GM19239 (cell line): Measurements from ENCODE around the gene DOCK7.
"Not testable (repeated sequence)": the region's sequence is repeated elsewhere in the genome, so short reads cannot be mapped to it uniquely, and the experiment has no call there.

Source experiments
- DNase-seq: peaks from one replicate; pipeline ENCODE4 v3.0.0; 2011; ENCODE audit warnings: low spot score; ENCODE audit not compliant: insufficient read length
- FAIRE-seq: peaks from 2 replicates; lab custom pipeline; 2011; peaks lifted over from hg19 to GRCh38; lab: Jason Lieb, UNC

The DOCK7 gene

DNA sequence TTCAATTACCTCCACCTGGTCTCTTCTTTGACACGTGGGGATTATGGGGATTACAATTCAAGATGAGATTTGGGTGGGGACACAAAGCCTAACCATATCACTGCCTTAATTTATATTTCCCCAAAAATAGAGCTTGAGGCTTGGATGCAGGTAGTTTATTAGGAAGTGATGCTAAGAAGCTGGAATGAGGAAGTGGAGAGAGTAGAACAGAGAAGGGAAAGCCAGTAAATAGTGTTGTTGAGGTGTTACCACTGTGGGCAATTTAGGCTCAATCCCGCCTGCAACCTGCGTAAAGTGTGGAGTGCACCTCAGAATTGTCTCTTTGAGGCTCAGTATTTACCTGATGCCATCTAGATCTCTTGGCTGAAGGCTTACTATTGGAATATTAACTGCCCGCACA, 4.9 kb upstream of the DOCK7 start:
- FAIRE-seq, result no peak
- DNase-seq, result no peak

DNA sequence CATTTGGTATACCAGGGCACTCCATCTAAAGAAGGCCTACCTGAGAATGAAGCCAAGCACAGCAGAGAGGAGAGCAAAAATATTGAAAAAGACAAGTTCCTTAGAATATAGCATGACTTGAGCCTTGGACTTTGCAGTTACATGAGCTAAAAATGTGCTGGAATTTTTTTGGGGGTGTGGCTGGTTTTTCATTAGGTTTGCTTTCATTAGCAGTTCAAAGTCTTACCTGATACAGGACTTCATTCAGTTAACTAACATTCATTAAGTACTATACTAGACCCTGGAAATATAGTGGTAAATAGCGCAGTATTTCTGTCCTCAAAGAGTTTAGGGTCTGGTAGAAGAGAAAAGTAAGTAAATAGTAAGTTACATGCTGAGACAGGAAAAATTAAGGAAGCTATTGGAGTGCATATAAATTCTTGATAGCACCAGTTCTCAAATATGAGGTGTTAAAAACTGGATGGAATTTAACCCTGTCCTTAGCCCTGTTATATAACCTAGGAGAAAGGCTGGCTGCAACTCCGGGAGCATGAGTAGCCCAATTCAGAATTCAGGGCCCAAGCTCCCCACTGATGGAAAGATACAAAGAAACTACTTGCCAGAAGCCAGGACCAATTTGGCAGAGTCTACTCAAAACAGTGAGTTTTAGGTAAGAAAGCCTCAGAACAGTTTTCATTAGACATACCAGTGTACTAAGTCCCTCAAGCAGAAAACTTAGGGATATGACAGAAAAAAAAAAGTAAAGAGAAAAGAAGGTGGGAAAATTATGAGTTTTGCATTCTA, 3.1 kb upstream of the DOCK7 start:
- FAIRE-seq (no peak), DNase-seq (no peak)

DNA sequence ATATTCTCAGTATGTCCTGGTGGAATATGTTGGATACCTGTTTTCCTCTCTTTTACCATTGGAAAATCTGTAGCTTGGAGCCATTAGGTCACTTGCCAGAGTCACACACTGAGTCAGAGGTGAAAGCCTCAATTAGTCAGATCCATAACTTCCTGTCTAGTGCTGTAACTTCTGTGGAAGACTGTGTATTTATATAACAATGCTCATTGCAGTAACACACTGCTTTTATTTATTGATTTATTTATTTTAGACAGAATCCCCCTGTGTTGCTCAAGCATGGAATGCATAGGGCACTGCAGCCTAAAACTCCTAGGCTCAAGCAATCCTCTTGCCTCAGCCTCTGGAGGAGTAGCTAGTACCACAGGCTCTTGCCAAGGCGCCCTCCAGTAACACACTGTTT, 1.3 kb upstream of the DOCK7 start:
- FAIRE-seq (no peak), DNase-seq (no peak)

DNA sequence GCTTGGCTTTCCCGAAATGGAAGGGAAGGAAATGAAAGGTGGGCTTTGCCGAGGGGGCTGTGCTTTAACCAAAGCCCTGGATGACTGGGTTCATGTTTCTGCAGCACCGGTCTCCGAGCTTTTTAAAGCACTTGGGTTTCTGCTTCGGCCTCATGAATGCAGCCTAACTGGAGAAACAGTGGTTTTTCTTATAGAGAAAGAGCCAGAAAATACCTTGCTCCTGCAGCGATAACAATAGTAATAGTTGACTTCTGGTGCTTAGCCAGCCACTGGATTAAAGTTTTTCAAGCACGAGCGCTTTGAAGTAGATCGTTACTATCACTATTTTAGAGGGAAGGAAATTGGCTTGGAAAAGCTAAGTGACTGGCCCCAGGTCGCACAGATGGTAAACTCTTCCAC, 500 bp upstream of the DOCK7 start:
- DNase-seq, result no peak
- FAIRE-seq, result peak; percentile 4

DNA sequence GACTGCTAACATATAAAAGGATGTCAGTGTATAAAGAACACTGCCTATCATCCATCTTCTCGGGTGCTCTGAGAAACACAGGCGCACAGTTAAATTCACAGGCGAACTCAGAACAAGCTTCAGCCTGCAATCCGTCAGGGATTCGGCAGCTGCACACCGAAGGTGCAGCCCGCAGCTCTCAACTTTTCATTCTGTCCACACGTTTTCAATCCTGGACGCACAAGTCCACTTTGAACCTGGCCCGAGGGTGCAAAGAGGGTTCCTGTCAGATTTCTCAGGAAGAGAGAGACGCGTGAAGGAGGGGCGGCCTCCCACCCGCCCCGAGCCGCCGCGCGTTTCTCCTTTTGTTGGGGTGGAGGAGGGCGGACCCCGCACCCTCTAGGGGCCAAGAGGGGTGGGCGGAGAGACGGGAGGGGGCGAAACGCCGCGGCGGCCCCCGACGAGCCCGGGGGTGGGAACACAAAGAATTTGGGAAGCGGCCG, 724 bp downstream of the DOCK7 start:
- DNase-seq, result peak; percentile 25
- FAIRE-seq, result no peak

DNA sequence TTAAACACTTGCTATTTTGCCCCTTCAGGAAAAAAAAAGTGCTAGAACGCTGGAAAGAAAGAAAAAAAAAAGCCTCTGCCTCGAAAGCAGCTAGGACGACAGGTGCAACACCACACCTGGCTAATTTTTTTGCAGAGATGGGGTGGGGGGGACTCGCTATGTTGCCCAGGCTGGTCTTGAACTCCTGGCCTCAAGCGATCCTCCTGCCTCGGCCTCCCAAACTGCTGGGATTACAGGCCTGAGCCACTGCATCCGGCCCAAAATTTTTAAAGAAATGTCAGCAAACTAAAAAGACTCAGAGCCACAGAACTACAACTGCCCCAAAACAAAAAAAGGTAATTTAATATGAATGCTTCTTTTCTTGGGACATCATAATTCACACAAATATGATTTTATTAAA, 1.4 kb downstream of the DOCK7 start:
- no peak for FAIRE-seq
- DNase-seq, result no peak

DNA sequence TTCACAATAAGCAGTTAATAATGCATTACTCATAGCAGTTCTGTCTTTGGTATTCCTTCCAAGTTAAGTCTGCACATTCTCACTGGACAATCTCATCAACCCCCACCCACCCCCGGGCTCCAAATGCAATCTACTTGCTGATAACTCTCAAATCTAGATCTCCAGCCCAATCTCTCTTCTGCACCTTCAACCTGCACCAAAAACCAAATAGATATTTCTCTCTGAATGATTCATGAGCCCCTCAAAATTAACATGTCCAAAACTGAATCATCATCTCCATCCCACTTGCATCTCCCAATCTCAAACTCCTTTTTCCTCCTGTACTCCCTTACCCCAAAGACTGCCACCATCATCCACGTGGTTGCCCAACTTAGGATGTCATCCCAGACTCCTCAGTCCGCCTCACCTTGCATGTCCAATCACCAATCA, 2.7 kb downstream of the DOCK7 start:
- FAIRE-seq (no peak), DNase-seq (no peak)

DNA sequence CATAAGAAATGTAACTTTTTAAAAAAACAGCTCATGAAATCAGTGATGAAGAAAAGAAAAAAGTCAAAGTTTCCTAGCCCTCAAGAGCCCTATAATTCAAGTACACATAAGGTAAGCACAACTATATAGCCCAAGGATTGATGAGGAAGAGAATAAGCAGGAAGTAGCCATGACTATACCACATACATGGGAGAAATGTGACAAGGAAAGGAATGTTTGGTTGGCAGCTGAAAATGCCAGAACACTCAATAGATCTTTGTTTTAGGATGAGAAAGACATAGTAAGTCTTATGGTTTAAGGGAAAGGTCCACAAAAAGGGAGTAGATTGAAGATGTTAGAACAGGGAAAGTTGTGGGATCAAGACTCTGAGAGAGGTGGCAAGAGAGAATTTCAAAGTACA, 5.7 kb downstream of the DOCK7 start:
- no peak for DNase-seq

DNA sequence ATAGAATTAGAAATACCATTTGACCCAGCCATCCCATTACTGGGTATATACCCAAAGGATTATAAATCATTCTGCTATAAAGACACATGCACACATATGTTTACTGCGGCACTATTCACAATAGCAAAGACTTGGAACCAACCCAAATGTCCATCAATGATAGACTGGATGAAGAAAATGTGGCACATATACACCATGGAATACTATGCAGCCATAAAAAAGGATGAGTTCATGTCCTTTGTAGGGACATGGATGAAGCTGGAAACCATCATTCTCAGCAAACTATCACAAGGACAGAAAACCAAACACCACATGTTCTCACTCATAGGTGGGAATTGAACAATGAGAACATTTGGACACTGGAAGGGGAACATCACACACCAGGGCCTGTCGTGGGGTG, 7.2 kb downstream of the DOCK7 start:
- not testable (repeated sequence) for DNase-seq, FAIRE-seq

More for the DNA sequence above, 5.7 kb downstream of the DOCK7 start:
- no peak for FAIRE-seq

DNA sequence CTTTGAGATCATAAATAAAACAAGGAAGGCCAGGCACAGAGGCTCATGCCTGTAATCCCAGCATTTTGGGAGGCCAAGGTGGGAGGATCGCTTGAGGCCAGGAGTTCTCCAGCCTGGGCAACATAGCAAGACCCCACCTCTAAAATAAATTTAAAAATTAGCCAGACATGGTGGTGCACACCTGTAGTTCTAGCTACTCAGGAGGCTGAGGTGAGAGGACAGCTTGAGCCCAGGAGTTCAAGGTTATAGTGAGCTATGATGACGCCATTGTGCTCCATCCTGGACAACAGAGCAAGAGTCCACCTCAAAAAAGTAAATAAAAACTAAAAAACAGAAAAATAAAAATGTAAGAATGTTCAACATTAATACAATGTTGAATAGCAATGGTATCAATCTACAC, 10.4 kb downstream of the DOCK7 start:
- FAIRE-seq, result not testable (repeated sequence)

DNA sequence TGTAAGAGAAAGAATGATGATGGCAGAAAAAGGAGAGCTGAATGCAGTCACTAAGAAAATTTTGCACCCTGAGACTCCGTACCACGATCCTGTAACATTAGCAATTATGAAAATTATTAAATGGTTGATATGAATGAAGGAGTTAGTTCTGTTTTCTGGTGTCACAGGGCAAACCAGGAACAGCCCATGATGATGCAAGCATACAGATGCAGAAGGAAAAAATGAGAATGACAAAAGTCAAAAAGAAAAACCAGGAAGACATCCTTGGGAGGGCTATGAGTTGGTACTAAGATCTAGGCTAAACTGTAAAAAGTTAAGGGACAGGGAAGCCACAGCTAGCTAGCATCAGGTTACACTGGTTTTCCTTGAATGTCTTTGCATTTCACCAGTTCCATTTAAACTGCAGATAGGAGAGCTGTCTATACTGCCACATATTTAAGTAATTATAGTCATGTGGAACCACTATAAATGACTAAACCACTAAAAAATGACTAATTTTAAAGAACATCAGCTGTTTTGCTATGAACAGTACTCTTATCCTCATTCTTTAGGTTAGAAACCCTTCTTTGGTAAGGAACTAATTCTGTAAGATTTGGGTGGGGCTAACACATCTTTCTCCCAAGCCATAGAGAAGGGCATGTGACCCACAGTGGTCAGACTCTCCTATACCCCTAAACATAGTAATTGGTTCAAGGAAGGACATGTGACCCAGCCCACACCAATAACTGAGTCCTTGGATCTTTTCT, 11.4 kb downstream of the DOCK7 start:
- DNase-seq, result no peak
- FAIRE-seq, result peak; percentile 68

More for the DNA sequence above, 10.4 kb downstream of the DOCK7 start:
- not testable (repeated sequence) for DNase-seq

DNA sequence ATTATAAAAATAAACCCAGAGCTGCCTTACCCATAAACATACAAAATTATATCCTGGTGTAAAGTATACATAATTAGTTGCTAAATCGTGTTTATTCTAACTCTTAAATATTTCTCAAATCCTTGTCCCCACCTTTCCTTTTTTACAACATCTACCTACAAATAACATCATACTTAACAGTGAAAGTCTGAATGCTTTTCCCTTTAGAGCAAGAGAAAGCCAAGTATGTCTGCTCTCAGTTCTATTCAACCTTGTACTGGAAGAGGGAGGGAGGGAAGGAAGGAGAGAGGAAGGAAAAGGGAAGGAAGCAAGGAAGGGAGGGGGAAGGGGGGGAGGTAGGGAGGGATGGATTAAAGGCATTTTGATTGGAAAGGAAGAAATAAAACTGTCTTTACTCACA, 14.6 kb downstream of the DOCK7 start:
- no peak for DNase-seq
- FAIRE-seq, result no peak

DNA sequence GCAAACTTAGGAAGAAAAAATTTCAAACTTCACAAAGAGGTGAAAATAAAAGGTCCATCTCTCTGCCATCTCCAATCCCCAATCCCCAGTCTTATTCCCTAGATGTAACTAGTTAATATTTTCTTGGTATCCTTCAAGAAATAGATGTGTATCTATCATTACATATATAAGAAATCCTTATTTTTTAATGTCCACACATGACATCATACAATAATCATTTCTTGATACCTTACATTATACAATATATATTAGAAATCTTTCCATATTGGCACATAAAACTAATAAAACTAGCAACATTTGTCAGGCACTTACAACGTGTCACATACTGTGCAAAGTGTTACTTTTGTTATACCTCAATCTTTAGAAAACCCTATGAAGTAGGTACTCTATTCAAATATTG, 16.2 kb downstream of the DOCK7 start:
- no peak for DNase-seq
- no peak for FAIRE-seq

DNA sequence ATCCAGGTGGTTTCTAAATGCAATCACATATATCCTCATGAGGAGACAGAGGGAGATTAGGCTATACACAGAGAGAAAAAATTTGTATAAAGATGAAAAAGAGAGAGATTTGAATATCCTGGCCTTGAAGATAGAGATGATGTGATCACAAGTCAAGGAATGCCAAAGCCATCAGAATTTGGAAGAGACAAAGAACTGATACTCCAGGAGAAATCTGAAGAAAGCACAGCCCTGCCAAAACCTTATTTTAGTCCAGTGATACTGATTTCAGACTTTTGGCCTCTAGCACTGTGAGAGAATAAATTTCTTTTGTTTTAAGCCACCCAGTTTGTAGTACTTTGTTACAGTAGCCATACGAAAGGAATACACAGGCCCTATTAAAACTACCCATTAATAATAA, 33.4 kb downstream of the DOCK7 start:
- no peak for FAIRE-seq

DNA sequence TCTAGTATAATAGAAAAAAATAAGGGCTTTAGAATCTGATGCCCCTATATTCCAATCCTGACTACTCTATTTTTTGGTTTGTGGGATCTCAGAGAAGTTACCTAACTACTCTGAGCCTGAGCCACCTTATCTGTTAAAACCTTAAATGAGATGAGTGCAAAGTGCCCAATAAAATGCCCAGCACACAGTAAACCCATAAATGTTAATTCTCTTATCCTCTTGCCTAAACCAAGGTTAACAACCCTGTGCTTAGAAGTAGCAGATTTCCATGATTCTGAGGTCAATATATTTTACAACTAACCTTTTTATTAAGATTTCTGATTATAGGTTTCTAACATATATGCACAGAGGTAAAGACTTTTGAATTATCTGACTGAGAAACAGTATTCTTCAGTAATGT, 35.8 kb downstream of the DOCK7 start:
- DNase-seq (no peak), FAIRE-seq (no peak)

More for the DNA sequence above, 33.4 kb downstream of the DOCK7 start:
- DNase-seq, result no peak

DNA sequence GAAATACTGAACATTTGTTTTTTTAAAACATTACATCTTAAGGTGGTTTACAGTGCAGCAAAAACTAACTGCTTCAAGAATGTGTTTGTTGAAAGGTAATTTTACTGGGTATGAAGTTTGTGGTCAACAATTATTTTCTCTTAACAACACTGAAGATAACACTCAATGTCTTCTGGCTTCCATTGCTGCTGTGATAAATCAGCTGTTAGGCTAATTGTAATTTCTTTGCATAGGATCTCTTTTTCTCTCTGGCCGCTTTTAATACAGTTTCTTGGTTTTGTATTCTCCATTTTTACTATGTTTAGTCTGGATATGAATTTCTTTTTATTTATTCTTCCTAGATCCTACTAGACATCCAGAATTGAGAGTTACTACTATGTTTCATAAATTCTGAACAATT, 44.9 kb downstream of the DOCK7 start:
- FAIRE-seq (peak; percentile 48), DNase-seq (no peak)

DNA sequence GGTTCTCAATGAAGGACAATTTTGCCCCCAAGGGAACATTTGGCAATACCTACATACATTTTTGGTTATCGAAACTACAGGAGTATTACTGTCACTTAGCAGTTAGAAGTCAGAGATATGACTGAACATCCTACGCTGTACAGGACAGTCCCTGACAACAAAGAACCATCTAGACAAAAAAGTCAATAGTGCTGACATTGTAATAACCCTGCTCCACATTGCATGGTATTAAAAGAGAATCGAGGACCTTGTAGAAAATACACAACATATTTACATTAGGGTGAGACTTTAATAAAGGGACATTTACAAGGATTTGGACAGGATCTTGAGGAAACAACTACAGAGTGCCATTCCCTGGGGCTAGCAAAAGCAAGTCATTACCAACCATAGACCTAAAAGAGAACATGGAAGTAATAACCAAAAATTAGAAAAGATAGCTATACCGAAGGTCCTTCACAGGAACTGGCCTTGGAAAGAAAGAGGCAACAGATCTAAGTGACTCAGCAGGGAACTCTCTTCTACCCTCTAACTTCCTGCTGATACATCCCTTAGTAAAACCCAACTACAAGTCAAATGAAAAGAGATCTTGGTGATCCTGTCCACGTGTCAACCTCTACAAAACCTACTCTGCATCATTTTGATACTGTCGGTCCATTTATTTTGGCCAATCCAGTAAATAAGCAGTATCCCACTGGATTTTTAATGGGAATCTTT, 50.6 kb downstream of the DOCK7 start:
- FAIRE-seq (peak; percentile 26), DNase-seq (no peak)

DNA sequence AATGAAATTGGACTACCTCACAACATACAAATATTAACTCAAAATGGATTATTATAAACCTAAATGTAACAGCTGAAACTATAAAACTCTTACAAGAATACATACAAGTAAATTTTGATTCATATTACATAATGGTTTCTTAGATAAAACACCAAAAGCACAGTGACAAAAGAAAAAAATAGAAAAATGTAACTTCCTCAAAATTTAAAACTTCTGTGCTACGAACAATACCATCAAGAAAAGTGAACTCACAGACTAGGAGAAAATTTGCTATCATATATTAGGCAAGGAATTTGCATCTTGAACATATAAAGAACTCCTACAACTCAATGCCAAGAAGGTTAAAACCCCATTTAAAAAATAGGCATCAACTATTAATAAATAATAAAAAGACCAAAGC, 59.7 kb downstream of the DOCK7 start:
- no peak for DNase-seq

DNA sequence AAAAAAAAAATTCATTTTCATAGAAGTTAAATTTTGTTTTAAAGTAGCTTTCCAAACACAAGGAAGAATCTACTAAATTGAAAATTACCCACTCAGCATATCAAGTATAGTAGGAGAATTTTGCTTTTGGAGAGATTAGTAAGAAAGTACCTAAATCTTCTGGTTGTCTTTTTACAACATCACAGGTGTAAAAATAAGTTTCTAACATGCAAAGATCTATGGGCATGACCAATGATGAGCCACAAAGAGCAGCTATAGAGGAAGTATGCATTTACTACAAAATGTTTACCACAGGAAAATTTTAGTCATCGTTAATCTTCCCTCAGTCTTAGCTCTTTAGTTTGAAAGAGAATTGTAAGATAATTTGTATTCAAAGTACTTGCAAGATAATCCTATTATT, 62.8 kb downstream of the DOCK7 start:
- DNase-seq, result no peak

More for the DNA sequence above, 59.7 kb downstream of the DOCK7 start:
- FAIRE-seq, result no peak

DNA sequence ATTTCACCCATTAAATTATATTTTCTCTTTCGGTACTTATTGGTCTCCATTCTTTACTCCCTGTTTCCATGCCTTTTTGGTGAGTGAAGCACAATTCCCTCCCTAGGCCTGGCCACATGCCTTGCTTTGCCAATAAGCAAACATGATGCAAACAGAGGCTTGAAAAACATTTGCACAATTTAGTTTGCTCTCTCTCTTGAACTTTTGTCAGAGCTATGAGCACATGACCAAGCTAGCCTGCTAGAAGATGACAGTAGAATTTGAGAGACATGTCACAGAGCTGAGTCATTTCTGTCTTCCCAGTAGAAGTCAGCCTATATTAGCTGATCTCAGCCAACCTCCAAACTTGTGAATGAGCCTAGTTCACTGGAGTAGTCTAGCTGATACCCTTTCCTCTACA, 66.3 kb downstream of the DOCK7 start:
- DNase-seq, result no peak
- peak; percentile 84 for FAIRE-seq

More for the DNA sequence above, 62.8 kb downstream of the DOCK7 start:
- FAIRE-seq, result no peak

DNA sequence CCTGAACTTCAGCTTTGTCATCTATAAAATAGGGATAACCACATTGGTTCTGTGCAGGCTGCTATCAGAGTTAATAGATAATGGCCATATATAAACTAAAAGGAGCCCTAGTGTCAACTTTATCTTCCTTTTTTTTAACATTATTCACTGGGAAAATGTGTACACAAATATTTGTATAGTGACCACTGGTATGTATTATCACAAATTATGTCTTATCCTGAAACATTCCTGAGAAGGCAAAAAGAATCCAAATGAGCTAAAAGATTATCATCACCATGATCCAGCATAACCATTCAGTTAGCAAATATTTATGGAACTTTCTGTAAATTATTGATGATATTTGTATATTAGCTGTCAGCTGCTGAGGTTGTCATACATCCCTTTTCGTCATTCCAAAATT, 74.3 kb downstream of the DOCK7 start:
- peak; percentile 91 for FAIRE-seq
- no peak for DNase-seq
